ENCODE data around the gene VPS4A.

VPS4A gene

DNA sequence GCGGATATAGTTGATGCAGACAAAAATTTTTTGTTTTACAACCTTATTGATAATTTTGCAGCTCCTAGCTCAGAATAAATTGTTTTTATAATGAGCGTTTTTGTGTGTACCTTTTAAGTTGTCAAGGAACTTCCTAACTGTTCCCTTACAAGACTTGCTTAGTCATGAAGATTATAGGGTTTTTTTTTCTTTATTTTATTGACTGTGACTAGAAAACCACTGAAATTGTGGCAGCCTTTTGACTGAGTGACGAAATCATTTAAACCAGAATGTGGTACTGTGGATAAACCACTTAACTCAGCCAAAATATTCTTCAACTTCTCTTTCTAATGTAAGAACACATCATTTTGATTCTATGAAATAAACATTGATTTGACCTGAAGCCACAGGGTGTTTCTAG is 40.8 kb upstream of the VPS4A start:
- no peaks in the 10 kb centered on the region for H3K9me2 ChIP-seq (replicated peaks; ENCODE audit: low read depth, low read length)
- H3K9ac ChIP-seq (ENCODE audit: low read depth, low read length, poor library complexity, severe bottlenecking), result no peak overlapping the region
- H3K27me3 ChIP-seq (ENCODE audit: insufficient read depth, low read length, poor library complexity, severe bottlenecking), result no peaks in the 10 kb centered on the region
- H3K9me3 ChIP-seq (ENCODE audit: insufficient read depth, low read depth, low read length), result no peaks in the 10 kb centered on the region
- no peaks in the 10 kb centered on the region for H3K79me2 ChIP-seq (ENCODE audit: insufficient read depth, low read length)
- TF ChIP-seq, protein P1, sequence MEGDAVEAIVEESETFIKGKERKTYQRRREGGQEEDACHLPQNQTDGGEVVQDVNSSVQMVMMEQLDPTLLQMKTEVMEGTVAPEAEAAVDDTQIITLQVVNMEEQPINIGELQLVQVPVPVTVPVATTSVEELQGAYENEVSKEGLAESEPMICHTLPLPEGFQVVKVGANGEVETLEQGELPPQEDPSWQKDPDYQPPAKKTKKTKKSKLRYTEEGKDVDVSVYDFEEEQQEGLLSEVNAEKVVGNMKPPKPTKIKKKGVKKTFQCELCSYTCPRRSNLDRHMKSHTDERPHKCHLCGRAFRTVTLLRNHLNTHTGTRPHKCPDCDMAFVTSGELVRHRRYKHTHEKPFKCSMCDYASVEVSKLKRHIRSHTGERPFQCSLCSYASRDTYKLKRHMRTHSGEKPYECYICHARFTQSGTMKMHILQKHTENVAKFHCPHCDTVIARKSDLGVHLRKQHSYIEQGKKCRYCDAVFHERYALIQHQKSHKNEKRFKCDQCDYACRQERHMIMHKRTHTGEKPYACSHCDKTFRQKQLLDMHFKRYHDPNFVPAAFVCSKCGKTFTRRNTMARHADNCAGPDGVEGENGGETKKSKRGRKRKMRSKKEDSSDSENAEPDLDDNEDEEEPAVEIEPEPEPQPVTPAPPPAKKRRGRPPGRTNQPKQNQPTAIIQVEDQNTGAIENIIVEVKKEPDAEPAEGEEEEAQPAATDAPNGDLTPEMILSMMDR (conservative IDR thresholded peaks at IDR 0.05; ENCODE audit: low read length), result no peak
- H3K4me1 ChIP-seq (ENCODE audit: insufficient read depth, low read length, poor library complexity, severe bottlenecking), result peaks cover 14% of the 10 kb centered on the region
- peak overlapping the region; percentile 37 for H3K4me2 ChIP-seq (ENCODE audit: low read depth, low read length, poor library complexity, severe bottlenecking)
- no peaks in the 10 kb centered on the region for H3F3A ChIP-seq (ENCODE audit: low read depth)
- H3K4me3 ChIP-seq (ENCODE audit: low read length, poor library complexity, severe bottlenecking), result no peak overlapping the region
- no peak overlapping the region for H2AFZ ChIP-seq (ENCODE audit: low read length)
- H4K20me1 ChIP-seq (ENCODE audit: insufficient read depth, low read length, poor library complexity, severe bottlenecking), result no peaks in the 10 kb centered on the region
- H3K36me3 ChIP-seq (ENCODE audit: insufficient read depth, low read length), result peaks cover 5% of the 10 kb centered on the region; the same call in 1 of the 2 replicates

DNA sequence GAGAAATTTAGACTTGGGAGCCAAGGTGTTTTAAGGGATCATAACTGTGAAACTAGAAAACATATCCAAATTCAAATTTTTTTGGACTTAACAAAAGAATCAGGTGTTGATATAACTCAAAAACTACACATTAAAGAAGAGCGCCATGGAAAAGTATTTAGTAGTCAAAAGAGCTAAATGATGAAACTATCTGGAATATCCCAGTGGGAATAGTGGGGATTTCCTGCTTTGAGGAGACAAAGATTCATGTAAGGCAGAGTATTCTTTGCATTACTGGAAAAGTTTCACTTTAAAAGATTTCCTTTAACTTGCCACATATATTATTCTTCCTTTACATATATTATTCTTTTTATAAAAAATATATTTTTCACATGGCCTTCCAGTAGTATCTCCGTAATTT is 40.3 kb upstream of the VPS4A start:
- H3K36me3 ChIP-seq (ENCODE audit: insufficient read depth, low read length), result peaks cover 5% of the 10 kb centered on the region; the same call in 1 of the 2 replicates

DNA sequence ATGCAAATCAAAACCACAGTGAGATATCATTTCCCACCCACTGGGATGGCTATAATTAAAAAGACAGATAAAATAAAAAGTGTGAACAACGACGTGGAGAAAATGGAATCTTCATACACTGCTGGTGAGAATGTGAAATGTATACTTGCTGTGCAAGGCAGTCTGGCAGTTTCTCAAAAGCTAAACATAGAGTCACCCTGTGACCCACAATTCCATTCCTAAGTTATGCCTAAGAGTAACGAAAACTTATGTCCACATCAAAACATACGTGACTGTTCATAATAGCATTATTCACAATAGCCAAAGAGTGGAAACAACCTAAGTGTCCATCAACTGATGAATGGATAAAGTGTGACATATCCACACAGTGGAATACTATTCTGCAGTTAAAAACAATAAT is 38.1 kb upstream of the VPS4A start:
- TF ChIP-seq EZH2phosphoT487 (IDR thresholded peaks at IDR 0.05; ENCODE audit: borderline replicate concordance), result no peak
- TF ChIP-seq, protein P1 (conservative IDR thresholded peaks at IDR 0.05; ENCODE audit: low read length), result no peak
- H3K9ac ChIP-seq (ENCODE audit: low read depth, low read length, poor library complexity, severe bottlenecking), result no peak overlapping the region
- H3K79me2 ChIP-seq (ENCODE audit: insufficient read depth, low read length), result no peaks in the 10 kb centered on the region
- H3K9me2 ChIP-seq (replicated peaks; ENCODE audit: low read depth, low read length), result no peaks in the 10 kb centered on the region
- H3K4me1 ChIP-seq (ENCODE audit: insufficient read depth, low read length, poor library complexity, severe bottlenecking), result peaks cover 14% of the 10 kb centered on the region
- no peaks in the 10 kb centered on the region for H3F3A ChIP-seq (ENCODE audit: low read depth)
- H3K36me3 ChIP-seq (ENCODE audit: insufficient read depth, low read length), result peaks cover 5% of the 10 kb centered on the region; the same call in 1 of the 2 replicates
- H3K27me3 ChIP-seq (ENCODE audit: insufficient read depth, low read length, poor library complexity, severe bottlenecking), result no peaks in the 10 kb centered on the region
- no peak overlapping the region for H2AFZ ChIP-seq (ENCODE audit: low read length)
- H3K9me3 ChIP-seq (ENCODE audit: insufficient read depth, low read depth, low read length), result no peaks in the 10 kb centered on the region
- H4K20me1 ChIP-seq (ENCODE audit: insufficient read depth, low read length, poor library complexity, severe bottlenecking), result no peaks in the 10 kb centered on the region
- H3K4me3 ChIP-seq (ENCODE audit: low read length, poor library complexity, severe bottlenecking), result no peak overlapping the region
- no peak overlapping the region for H3K4me2 ChIP-seq (ENCODE audit: low read depth, low read length, poor library complexity, severe bottlenecking)

More for the DNA sequence above, 40.3 kb upstream of the VPS4A start:
- no peaks in the 10 kb centered on the region for H3F3A ChIP-seq (ENCODE audit: low read depth)
- no peak overlapping the region for H2AFZ ChIP-seq (ENCODE audit: low read length)
- H3K4me2 ChIP-seq (ENCODE audit: low read depth, low read length, poor library complexity, severe bottlenecking), result peak overlapping the region; percentile 37
- no peaks in the 10 kb centered on the region for H3K9me3 ChIP-seq (ENCODE audit: insufficient read depth, low read depth, low read length)
- H3K9me2 ChIP-seq (replicated peaks; ENCODE audit: low read depth, low read length), result no peaks in the 10 kb centered on the region
- peaks cover 14% of the 10 kb centered on the region for H3K4me1 ChIP-seq (ENCODE audit: insufficient read depth, low read length, poor library complexity, severe bottlenecking)
- H3K4me3 ChIP-seq (ENCODE audit: low read length, poor library complexity, severe bottlenecking), result no peak overlapping the region
- H3K79me2 ChIP-seq (ENCODE audit: insufficient read depth, low read length), result no peaks in the 10 kb centered on the region
- no peak overlapping the region for H3K9ac ChIP-seq (ENCODE audit: low read depth, low read length, poor library complexity, severe bottlenecking)
- no peaks in the 10 kb centered on the region for H4K20me1 ChIP-seq (ENCODE audit: insufficient read depth, low read length, poor library complexity, severe bottlenecking)
- no peaks in the 10 kb centered on the region for H3K27me3 ChIP-seq (ENCODE audit: insufficient read depth, low read length, poor library complexity, severe bottlenecking)
- TF ChIP-seq, protein P1 (conservative IDR thresholded peaks at IDR 0.05; ENCODE audit: low read length), result no peak
- no peak for TF ChIP-seq EZH2phosphoT487 (IDR thresholded peaks at IDR 0.05; ENCODE audit: borderline replicate concordance)

All from Loucy (cell line).